Fibroblast of the conjunctiva (primary cell): ENCODE data around the gene BCAT1.

ENCODE experiments used
- DNase-seq: peaks from one replicate; pipeline ENCODE4 v3.0.0-alpha.2; 2010; ENCODE audit warnings: low read depth

BCAT1 gene, protein sequence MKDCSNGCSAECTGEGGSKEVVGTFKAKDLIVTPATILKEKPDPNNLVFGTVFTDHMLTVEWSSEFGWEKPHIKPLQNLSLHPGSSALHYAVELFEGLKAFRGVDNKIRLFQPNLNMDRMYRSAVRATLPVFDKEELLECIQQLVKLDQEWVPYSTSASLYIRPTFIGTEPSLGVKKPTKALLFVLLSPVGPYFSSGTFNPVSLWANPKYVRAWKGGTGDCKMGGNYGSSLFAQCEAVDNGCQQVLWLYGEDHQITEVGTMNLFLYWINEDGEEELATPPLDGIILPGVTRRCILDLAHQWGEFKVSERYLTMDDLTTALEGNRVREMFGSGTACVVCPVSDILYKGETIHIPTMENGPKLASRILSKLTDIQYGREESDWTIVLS

DNA sequence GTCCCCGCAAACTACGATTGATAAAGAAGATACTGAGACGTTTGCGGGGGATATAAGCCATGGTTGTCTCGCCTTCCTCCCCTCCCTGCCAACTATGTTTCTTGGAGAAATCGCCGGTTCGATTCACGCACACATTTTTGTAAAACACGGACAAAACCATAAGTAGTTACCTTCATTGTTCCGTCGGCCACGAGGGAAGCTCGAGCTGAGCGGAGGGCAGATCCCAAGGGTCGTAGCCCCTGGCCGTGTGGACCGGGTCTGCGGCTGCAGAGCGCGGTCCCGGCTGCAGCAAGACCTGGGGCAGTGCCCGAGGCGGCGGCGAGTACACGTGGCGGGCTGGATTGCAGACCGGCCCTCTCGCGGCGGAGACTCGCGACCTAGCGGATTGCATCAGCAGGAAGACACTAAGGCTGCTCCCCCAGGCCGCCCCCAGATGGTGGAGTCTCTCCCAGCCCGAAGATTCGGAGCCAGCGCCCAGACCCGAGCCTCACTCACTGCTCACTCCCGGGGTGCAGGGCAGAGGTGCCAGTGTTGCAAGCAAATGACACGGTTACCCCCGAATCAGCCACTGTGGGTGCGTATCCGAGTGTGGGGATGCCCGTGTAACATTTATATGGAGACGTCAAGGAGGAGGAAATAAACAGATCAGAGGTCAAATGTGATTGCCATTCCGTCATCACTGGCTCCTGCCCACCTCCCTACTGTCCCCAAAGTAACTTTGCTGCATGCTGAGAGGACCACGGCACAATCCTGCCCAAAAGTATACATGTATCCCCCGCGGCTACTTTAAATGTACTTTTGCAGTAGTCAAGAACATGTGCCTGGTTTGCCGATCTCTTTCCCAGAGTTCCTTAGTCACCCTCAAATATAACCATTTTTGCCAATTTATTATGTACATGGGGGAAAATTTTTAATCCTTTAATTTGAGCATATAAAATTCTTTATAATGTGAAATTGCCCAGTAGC is at the start of gene BCAT1:
BCAT1 (minus strand) TSS at position 345 of the 966 bp plus-strand sequence; CDS start at position 176, 169 bp downstream.
- peak; percentile 86 for DNase-seq

DNA sequence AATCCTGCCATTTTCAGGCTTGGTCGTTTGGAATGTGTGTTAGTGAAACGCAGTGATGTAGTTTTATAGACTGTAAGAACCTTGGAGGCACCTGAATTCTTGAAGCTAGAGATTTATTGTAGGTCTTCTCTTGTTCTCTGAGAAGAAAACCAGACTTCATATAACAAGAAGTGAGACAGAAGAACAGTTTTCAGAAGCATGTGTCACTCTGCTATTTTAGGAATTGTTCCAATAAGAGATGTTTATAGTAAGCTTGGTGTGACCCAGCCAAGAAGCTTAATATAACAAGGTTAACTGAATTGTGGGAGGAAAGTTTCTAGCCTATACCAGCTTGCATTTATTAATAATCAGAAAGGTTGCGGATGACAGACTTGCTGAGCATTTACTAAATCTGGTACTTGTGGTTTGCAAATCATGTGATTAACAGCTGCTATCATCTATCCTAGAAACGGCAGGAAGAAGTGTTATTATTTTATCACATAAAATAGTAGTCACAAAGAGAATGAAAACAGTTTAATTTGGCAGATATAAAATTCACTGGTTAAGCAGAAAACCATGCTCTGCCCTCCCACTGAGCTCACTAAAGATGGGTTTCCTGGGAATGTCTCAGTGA is 49.2 kb upstream of the BCAT1 start:
- DNase-seq = peak; percentile 75

DNA sequence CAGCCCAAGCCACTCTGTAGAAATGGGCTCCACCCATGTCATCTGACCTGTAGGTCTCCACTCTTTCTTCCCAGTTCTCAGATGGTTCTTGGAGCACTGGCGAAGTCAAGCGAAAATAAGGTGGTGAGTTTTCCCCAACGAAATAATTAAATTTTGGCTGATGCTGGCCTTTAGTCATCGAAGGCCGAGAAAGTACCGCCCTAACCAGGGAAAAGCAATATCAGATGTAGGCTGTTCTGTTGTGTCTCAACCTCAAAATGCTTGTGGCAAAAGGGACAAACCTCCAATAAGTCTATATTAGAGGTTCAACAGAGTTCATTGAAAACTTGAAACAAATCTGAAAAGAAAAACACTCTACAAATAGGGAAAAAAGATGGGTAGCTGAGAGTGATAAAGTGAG is 48.6 kb upstream of the BCAT1 start:
- no peak for DNase-seq

DNA sequence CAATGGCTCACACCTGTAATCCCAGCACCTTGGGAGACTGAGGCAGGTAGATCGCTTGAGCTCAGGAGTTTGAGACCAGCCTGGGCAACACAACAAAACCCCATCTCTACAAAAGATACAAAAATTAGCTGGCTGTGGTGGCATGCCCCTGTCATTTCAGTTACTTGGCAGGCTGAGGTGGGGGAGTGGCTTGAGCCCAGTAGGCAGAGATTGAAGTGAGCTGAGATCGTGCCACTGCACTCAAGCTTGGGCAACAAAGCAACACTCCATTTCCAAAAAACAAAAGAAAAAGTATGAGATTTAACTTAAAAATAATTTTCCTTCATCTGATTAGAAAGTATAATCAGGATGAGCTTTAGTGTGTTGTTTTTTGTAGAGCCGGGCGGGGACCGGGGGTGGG is 47.9 kb upstream of the BCAT1 start:
- DNase-seq = no peak

DNA sequence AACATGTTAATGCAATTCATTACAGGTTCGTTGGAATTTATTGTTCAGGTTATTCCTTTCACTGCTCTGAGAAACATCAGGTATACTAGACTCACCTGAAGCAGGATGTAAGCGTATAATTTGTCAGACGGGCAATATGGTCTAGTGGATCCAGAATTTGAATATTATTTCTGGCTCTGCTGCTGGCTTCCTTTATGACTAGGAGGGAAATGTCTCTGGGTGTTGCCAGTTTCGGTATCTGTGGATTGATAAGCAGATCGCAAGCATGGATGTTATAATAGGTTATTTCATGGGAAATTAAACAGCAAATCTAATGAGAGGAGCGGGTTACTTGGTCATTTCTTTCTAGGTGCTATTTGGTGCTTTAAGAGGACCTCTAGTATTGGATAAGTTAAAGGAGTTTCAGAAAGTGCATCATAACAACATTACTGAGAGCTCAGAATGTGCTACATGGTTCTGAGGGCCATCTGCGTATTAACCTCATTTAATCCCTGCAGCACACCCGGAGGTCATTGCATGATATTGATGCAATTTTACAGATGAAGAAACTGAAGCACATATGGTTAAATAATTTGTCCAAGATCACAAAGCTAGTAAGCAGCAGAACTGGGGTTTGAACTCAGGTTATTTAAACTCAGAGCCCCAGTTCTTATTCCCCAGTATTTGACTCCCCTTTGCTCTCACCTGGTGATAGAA is 47.3 kb upstream of the BCAT1 start:
- no peak for DNase-seq

DNA sequence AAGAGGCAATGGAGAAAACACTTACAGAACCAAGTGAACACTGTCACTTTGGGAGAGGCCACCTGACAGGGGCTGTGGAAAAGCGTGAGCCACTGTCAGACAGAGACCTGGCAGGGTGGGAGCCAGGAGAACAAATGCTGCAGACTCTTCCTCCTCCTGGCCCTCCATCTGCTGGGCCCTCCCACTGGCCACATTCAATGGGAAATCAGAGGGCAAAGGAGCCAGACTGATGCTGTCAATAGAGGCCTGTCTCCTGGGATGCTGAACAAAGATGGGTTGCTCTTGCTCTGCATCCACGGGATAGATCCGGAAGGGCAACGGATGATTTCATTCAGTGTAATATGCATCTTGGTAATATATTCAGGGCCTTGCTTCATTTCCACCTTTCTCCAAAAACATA is 44.9 kb upstream of the BCAT1 start:
- DNase-seq = no peak

DNA sequence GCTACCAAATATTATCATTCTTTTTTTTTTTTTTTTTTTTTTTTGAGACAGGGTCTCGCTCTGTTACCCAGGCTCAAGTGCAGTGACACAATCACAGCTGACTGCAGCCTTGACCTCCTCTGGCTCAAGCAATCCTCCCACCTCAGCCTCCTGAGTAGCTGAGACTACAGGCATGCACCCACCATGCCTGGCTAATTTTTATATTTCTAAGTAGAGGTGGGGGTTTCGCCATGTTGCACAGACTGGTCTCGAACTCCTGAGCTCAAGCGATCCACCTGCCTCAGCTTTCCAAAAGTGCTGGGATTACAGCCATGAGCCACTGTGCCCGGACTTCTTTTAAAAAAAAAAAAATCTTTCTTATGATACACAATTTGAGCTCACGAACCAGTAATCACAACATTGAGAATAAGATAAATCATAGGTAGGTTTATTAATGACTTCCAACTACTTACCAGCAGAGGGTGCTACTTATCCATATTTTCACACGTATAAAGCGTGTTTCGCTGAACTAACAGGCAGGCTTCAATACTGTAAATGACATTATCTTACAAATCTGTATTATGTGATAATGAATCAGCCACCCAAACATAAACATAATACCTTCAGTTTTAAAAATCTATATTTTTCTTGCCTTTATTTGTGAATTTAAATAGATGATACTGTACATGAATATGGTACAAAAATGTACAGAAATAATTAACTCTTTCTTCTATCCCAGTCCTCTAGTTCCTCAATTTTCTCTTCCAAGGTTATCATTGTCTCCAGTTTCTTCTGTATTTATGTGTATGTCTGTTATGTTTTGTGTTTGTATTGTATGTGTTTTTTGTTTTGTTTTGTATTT is 42.5 kb upstream of the BCAT1 start:
- peak; percentile 53 for DNase-seq

DNA sequence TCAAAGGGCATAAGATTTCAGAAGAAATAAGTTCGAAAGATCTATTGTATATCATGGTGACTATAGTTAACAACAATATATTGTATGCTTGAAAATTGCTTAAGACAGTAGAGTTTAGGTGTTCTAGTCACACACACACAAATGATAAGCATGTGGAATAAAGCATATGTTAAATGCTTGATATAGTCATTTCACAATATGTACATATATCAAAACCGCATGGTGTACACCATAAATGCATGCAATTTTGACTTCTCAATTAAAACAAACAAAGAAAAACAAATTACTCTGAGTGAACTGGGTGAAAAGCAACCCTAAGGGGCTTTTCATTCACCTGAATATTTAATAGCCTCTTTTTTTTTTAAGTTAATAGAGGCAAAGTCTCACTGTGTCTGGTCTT is 40.3 kb upstream of the BCAT1 start:
- no peak for DNase-seq

DNA sequence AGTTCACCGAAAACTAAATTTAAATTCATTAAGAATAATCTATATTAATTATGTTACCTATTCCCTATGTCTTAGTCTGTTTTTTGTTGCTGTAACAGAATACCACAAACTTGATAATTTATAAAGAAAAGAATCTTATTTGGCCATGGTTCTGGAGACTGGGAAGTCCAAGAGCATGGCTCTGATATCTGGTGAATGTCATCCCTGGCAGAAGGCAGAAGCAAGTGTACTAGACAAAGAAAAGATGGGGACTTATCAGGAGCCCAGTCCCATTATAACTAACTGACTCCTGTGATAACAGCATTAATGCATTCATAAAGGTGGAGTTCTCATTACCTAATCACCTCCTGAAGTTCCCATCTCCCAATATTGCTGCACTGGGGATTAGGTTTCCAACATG is 33.3 kb upstream of the BCAT1 start:
- no peak for DNase-seq

DNA sequence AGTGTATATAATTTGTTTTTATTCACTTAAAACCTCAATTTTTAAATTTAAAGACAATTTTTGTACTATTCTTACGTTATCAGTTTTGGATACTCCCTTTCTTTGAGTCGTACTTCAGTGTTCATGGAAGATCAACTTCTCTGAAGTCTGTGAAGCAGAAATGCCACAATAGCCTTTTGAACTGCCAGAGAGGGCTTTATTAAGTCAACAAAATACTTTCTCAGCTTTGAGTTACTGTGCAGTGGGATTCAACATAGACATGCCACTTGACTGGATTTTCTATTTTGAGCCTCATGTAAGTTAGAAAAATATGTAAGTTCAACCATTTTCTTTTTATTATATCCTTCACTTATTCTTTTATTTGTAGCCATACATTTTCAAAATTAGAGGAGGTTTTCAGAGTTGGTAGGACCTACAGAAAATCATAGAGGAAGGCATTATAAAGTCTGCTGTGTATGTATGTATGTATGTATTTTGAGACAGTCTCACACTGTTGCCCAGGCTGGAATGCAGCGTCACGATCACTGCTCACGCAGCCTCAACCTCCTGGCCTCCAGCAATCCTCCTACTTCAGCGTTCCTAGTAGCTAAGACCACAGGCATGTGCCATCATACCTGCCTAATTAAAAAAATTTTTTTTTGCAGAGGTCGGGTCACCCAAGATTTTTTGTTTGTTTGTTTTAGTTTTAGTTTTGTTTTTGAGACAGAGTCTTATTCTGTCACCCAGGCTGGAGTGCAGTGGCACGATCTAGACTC is 31.3 kb upstream of the BCAT1 start:
- DNase-seq = no peak

DNA sequence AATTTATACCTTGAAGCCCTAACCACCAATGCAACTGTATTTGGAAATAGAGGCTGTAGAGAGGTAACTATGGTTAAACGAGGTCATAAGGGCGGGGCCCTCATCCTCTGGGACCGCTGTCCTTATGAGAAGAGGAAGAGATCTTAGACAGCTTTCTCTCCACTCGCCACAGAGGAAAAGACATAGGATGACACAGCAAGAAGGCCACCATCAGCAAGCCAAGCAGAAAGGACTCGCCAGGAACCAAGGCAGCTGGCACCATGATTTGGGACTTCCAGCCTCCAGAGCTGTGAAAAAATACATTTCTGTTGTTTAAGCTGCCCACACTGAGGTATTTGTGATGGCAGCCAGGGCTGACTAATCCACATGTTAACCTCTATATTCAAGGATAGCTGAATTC is 30.4 kb upstream of the BCAT1 start:
- DNase-seq = no peak

DNA sequence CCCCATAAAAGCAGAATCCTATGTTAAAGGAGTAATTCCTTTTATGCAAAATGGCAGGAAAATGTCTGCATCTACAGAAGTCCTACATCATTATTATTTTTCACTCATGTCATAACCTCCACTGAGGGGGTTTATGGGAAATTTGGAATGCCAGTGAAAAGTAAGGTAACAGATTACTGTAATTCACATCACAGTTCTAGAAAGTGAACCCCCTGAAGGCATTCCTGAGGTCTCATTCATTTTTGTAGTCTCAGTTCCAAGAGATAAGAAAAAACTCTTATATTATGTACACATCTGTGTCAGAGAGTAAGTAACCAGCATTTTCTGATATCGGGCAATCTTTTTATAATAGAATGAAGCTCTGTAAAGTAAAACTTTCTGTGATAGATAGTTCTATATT is 28.8 kb upstream of the BCAT1 start:
- DNase-seq = no peak

DNA sequence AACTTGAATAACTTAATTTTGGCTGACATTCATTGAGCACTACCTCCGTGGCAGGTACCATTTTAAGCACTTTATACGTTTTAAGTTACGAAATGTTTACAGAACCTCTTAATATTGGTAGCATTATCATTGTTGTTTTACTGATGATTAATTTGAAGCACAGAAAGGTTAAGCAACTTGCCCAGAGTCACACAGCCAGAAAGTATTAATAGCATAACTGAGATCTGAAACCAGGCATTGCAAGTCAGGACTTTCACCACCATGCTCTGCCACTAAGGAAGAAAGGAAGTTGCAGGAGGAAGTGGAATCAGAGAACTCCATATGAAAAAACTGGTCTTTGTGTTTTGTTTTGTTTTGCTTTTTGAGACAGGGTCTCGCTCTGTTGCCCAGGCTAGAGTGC is 28.2 kb upstream of the BCAT1 start:
- no peak for DNase-seq

DNA sequence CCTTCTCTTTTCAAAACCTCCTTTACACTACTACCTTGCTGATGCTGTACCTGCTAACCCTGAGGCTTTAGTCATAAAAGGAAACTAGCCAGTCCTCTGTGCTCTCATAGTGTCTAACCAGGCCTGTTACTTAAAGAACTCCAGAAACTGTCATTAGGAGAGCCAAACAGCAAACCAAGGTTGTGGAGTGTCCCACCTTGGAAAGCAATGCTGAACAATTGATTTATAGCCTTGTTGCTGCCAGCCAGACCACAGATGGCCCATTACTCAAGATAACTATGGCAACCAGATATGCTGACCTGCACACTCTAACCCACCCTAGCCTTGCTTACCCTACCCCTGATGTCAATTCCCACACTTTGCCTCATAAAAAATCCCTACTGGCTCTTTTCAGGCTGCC is 26.5 kb upstream of the BCAT1 start:
- no peak for DNase-seq

DNA sequence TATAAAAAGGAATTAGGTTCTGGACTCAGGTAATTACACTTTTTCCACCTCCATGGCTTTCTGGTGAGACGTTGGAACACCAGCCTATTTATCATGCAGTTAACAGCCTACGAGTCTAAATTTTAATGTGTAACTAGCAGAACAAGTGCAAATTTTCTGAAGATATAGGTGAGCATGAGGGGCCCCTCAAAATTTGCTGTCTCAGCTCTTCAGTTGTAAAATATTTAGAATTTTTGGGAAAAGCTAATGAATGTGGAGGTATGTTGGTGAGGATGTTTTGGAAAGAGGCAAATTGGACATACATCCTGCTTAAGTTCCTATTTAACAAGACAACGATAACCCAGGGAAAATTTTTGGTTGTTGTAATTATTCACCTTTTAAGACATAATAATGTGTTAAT is 25.3 kb upstream of the BCAT1 start:
- DNase-seq = no peak

DNA sequence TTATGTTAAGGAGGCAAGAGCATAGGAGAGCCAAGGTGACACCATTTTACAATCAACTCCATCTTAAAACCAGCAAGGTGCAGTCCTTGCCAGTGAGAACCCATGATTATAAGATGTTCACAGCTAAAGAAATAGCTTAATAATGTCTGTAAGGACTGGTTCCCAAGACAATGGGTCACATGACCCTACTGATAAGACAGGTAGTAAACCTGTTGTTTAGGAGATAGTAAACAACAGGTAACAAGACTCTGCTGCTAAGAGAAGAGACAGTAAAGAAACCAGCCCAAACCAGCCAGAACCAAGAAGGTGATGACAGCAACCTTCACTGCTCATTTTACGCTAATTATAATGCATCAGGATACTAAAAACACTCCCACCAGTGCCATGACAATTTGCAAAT is 23.2 kb upstream of the BCAT1 start:
- DNase-seq = no peak

DNA sequence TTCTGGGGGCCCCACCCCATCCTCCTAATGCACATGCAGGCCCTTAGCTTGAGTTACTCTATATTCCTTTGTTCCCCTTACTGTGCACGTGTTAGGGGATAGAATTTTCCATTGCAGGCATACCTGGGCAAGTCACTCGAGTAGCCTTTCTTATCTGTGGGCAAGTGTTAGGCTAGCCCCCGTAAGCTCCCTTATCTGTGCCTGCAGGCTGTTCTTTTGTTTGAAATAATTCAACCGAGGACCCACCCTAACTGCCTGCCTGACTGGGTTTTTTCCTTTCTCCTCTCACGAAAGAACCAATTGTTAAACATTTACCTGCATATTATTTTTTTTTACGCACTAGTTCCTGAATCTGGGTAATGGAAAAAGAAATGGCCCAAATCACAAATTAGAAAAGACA is 21.3 kb upstream of the BCAT1 start:
- DNase-seq = no peak

DNA sequence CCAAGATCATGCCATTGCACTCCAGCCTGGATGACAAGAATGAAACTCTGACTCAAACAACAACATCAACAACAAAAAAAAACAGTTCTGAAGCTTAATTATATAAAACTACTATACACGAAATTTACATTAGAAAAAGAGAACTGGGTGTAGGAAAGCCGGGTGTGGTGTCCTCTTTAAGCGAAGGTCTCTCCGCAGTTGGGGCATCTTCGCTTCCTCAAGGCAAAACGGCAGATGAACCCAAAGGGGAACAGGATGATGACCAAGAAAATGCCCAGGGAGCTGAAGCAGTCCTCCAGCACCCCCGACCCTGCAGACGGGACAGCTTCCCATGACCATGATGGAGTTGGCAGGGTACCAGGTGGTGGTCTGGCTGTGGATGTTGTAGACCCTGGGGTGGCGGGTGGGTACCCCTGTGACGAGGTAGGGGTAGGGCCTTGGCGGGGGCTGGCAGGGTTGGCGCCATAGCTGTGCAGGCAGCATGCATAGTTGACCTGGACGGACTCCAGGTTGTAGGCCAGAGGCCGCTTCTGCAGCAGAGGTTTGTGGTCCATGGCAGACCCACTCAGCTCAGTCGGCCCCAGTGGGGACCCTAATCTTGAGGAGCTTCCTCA is 18.2 kb upstream of the BCAT1 start:
- DNase-seq = no peak

DNA sequence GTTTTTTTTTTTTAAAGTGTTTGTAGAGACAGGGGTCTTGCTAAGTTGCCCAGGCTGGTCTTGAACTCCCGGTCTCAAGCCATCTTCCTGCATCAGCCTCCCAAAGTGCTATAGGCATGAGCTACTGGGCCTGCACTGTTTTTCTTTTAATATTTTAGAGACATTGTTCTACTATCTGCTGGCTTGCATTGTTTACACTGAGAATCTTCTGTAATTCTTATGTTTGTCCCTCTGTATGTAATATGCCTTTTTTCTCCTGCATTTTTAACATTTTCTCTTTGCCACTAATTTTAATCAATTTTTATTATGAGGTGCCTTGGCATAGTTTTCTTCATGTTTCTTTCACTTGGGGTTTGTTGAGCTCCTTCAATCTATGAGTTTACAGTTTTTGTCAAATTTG is 15.4 kb upstream of the BCAT1 start:
- DNase-seq = no peak
